ENCODE measurements around the gene TGM4.

Gene TGM4

GRCh38 chr3:44832032-44832431 lies 42.4 kb upstream of the TGM4 start:
- H2BK15ac ChIP-seq (ENCODE audit: low read length): no peak overlapping the region
- H4K91ac ChIP-seq (ENCODE audit: low read depth, low read length, poor library complexity): no peak overlapping the region
- no peaks in the 10 kb centered on the region for H3K79me1 ChIP-seq (ENCODE audit: low read depth, low read length)
- peaks cover 24 to 90% of the 10 kb centered on the region in 2 donors for H3K36me3 ChIP-seq (replicated peaks in 1 of 2; ENCODE audit: control insufficient read depth in 2 of 2, insufficient read depth in 2 of 2, low read length in 2 of 2)
- no peak overlapping the region for H2BK5ac ChIP-seq (ENCODE audit: low read length)
- no peak overlapping the region for H3K27ac ChIP-seq (replicated peaks; ENCODE audit: low read length)
- no peak overlapping the region for H2AFZ ChIP-seq (ENCODE audit: low read length)
- no peak for DNase-seq (ENCODE audit: low spot score)
- no peak overlapping the region for H3K9ac ChIP-seq (ENCODE audit: low read depth, low read length, poor library complexity)
- H2AK5ac ChIP-seq (ENCODE audit: low read depth, low read length): no peak overlapping the region
- peaks cover 1 to 14% of the 10 kb centered on the region in 2 donors for H3K9me3 ChIP-seq (replicated peaks in 1 of 2; ENCODE audit: control insufficient read depth in 2 of 2, insufficient read depth in 1 of 2, low read depth in 1 of 2, low read length in 2 of 2)
- no peak overlapping the region for H3K23ac ChIP-seq (ENCODE audit: low read depth, low read length, poor library complexity)
- H3K4me3 ChIP-seq (ENCODE audit: low read length in 2 of 2): no peak overlapping the region
- no peak overlapping the region for H2BK12ac ChIP-seq (ENCODE audit: low read length)
- no peak overlapping the region for H3K4ac ChIP-seq (ENCODE audit: low read length)
- H2BK120ac ChIP-seq (ENCODE audit: low read depth, low read length): no peak overlapping the region
- no CpG with 5 or more reads among the region's 1 CpG for WGBS, 2 donors (ENCODE audit: extremely low coverage in 2 of 2, insufficient read length in 2 of 2, insufficient replicate concordance in 1 of 2)
- H3K4me2 ChIP-seq (ENCODE audit: insufficient read depth, low read length, poor library complexity, severe bottlenecking): no peak overlapping the region
- H3K4me1 ChIP-seq (ENCODE audit: control insufficient read depth in 2 of 2, insufficient read depth in 1 of 2, low read depth in 1 of 2, low read length in 2 of 2): no peaks in the 10 kb centered on the region
- no peak overlapping the region for H3K18ac ChIP-seq (ENCODE audit: low read length)
- no peak overlapping the region for H4K8ac ChIP-seq (ENCODE audit: low read depth, low read length)
- H3K14ac ChIP-seq (ENCODE audit: low read length): no peak overlapping the region
- no peaks in the 10 kb centered on the region for H3K27me3 ChIP-seq (ENCODE audit: control insufficient read depth in 3 of 3, insufficient read depth in 3 of 3, low read depth in 1 of 3, low read length in 3 of 3)

- no peak overlapping the region for H3K23ac ChIP-seq (ENCODE audit: low read depth, low read length, poor library complexity)
- H3K9ac ChIP-seq (ENCODE audit: low read depth, low read length, poor library complexity): no peak overlapping the region
- H3K27ac ChIP-seq (replicated peaks; ENCODE audit: low read length): no peak overlapping the region
- no peak overlapping the region for H3K4ac ChIP-seq (ENCODE audit: low read length)
- no peak overlapping the region for H2AFZ ChIP-seq (ENCODE audit: low read length)
- WGBS, 2 donors (ENCODE audit: extremely low coverage in 2 of 2, insufficient read length in 2 of 2, insufficient replicate concordance in 1 of 2): no CpG with 5 or more reads among the region's 2 CpGs
- H2BK15ac ChIP-seq (ENCODE audit: low read length): no peak overlapping the region
- no peak overlapping the region for H2AK5ac ChIP-seq (ENCODE audit: low read depth, low read length)
- H3K79me1 ChIP-seq (ENCODE audit: low read depth, low read length): no peaks in the 10 kb centered on the region
- H3K27me3 ChIP-seq (ENCODE audit: control insufficient read depth in 3 of 3, insufficient read depth in 3 of 3, low read depth in 1 of 3, low read length in 3 of 3): no peaks in the 10 kb centered on the region
- no peak overlapping the region for H3K4me2 ChIP-seq (ENCODE audit: insufficient read depth, low read length, poor library complexity, severe bottlenecking)
- no peak overlapping the region for H2BK120ac ChIP-seq (ENCODE audit: low read depth, low read length)
- H3K18ac ChIP-seq (ENCODE audit: low read length): no peak overlapping the region
- peaks cover 24 to 90% of the 10 kb centered on the region in 2 donors for H3K36me3 ChIP-seq (replicated peaks in 1 of 2; ENCODE audit: control insufficient read depth in 2 of 2, insufficient read depth in 2 of 2, low read length in 2 of 2)
- H3K9me3 ChIP-seq (replicated peaks in 1 of 2; ENCODE audit: control insufficient read depth in 2 of 2, insufficient read depth in 1 of 2, low read depth in 1 of 2, low read length in 2 of 2): peaks cover 1 to 20% of the 10 kb centered on the region in 2 donors
- no peak overlapping the region for H4K8ac ChIP-seq (ENCODE audit: low read depth, low read length)
- H4K91ac ChIP-seq (ENCODE audit: low read depth, low read length, poor library complexity): no peak overlapping the region
- no peak overlapping the region for H3K4me3 ChIP-seq (ENCODE audit: low read length in 2 of 2)
- H3K14ac ChIP-seq (ENCODE audit: low read length): no peak overlapping the region
- H3K4me1 ChIP-seq (ENCODE audit: control insufficient read depth in 2 of 2, insufficient read depth in 1 of 2, low read depth in 1 of 2, low read length in 2 of 2): no peaks in the 10 kb centered on the region
- H2BK5ac ChIP-seq (ENCODE audit: low read length): no peak overlapping the region
- DNase-seq (ENCODE audit: low spot score): no peak
- H2BK12ac ChIP-seq (ENCODE audit: low read length): no peak overlapping the region
Measured at GRCh38 chr3:44832965-44833364, 41.4 kb upstream of the TGM4 start.

- no peak overlapping the region for H4K91ac ChIP-seq (ENCODE audit: low read depth, low read length, poor library complexity)
- H4K8ac ChIP-seq (ENCODE audit: low read depth, low read length): no peak overlapping the region
- no peak overlapping the region for H3K27ac ChIP-seq (replicated peaks; ENCODE audit: low read length)
- no peak overlapping the region for H3K23ac ChIP-seq (ENCODE audit: low read depth, low read length, poor library complexity)
- H3K9ac ChIP-seq (ENCODE audit: low read depth, low read length, poor library complexity): no peak overlapping the region
- no peaks in the 10 kb centered on the region for H3K79me1 ChIP-seq (ENCODE audit: low read depth, low read length)
- no peak overlapping the region for H2BK5ac ChIP-seq (ENCODE audit: low read length)
- no peak overlapping the region for H3K14ac ChIP-seq (ENCODE audit: low read length)
- H2BK120ac ChIP-seq (ENCODE audit: low read depth, low read length): no peak overlapping the region
- no peaks in the 10 kb centered on the region for H3K4me1 ChIP-seq (ENCODE audit: control insufficient read depth in 2 of 2, insufficient read depth in 1 of 2, low read depth in 1 of 2, low read length in 2 of 2)
- H2BK15ac ChIP-seq (ENCODE audit: low read length): no peak overlapping the region
- H3K36me3 ChIP-seq (replicated peaks in 1 of 2; ENCODE audit: control insufficient read depth in 2 of 2, insufficient read depth in 2 of 2, low read length in 2 of 2): peaks cover 26 to 90% of the 10 kb centered on the region in 2 donors
- no peaks in the 10 kb centered on the region for H3K27me3 ChIP-seq (ENCODE audit: control insufficient read depth in 3 of 3, insufficient read depth in 3 of 3, low read depth in 1 of 3, low read length in 3 of 3)
- H3K4me2 ChIP-seq (ENCODE audit: insufficient read depth, low read length, poor library complexity, severe bottlenecking): no peak overlapping the region
- H3K18ac ChIP-seq (ENCODE audit: low read length): no peak overlapping the region
- no CpG with 5 or more reads among the region's 7 CpGs for WGBS, 2 donors (ENCODE audit: extremely low coverage in 2 of 2, insufficient read length in 2 of 2, insufficient replicate concordance in 1 of 2)
- no peak for DNase-seq (ENCODE audit: low spot score)
- H3K4ac ChIP-seq (ENCODE audit: low read length): no peak overlapping the region
- H3K4me3 ChIP-seq (ENCODE audit: low read length in 2 of 2): no peak overlapping the region
- no peak overlapping the region for H2AK5ac ChIP-seq (ENCODE audit: low read depth, low read length)
- no peak overlapping the region for H2BK12ac ChIP-seq (ENCODE audit: low read length)
- peaks cover 4 to 20% of the 10 kb centered on the region in 2 donors for H3K9me3 ChIP-seq (replicated peaks in 1 of 2; ENCODE audit: control insufficient read depth in 2 of 2, insufficient read depth in 1 of 2, low read depth in 1 of 2, low read length in 2 of 2)
- H2AFZ ChIP-seq (ENCODE audit: low read length): no peak overlapping the region
Measured at GRCh38 chr3:44833394-44833793, 41.0 kb upstream of the TGM4 start.

- Histone ChIP-seq H3K4me3 (ENCODE audit: low read length in 2 of 2) (no peak overlapping the region), H4K91ac (ENCODE audit: low read depth, low read length, poor library complexity) (no peak overlapping the region), H2BK120ac (ENCODE audit: low read depth, low read length) (no peak overlapping the region), H3K4me2 (ENCODE audit: insufficient read depth, low read length, poor library complexity, severe bottlenecking) (no peak overlapping the region), H3K14ac (ENCODE audit: low read length) (no peak overlapping the region), H3K9me3 (replicated peaks in 1 of 2; ENCODE audit: control insufficient read depth in 2 of 2, insufficient read depth in 1 of 2, low read depth in 1 of 2, low read length in 2 of 2) (peaks cover 4 to 20% of the 10 kb centered on the region in 2 donors), H3K9ac (ENCODE audit: low read depth, low read length, poor library complexity) (no peak overlapping the region), H2BK12ac (ENCODE audit: low read length) (no peak overlapping the region), H3K79me1 (ENCODE audit: low read depth, low read length) (no peaks in the 10 kb centered on the region), H2AK5ac (ENCODE audit: low read depth, low read length) (no peak overlapping the region), H3K4me1 (ENCODE audit: control insufficient read depth in 2 of 2, insufficient read depth in 1 of 2, low read depth in 1 of 2, low read length in 2 of 2) (no peaks in the 10 kb centered on the region), H3K23ac (ENCODE audit: low read depth, low read length, poor library complexity) (no peak overlapping the region), H3K4ac (ENCODE audit: low read length) (no peak overlapping the region), H3K18ac (ENCODE audit: low read length) (no peak overlapping the region), H4K8ac (ENCODE audit: low read depth, low read length) (no peak overlapping the region), H2AFZ (ENCODE audit: low read length) (no peak overlapping the region), H3K27me3 (ENCODE audit: control insufficient read depth in 3 of 3, insufficient read depth in 3 of 3, low read depth in 1 of 3, low read length in 3 of 3) (no peaks in the 10 kb centered on the region), H3K27ac (replicated peaks; ENCODE audit: low read length) (no peak overlapping the region), H3K36me3 (replicated peaks in 1 of 2; ENCODE audit: control insufficient read depth in 2 of 2, insufficient read depth in 2 of 2, low read length in 2 of 2) (peaks cover 24 to 96% of the 10 kb centered on the region in 2 donors), H2BK15ac (ENCODE audit: low read length) (no peak overlapping the region), H2BK5ac (ENCODE audit: low read length) (no peak overlapping the region)
- DNase-seq (ENCODE audit: low spot score): no peak
- 100% methylated on average over 1 of the region's 3 CpGs; no CpG with 5 or more reads in 1 of the 2 donors for WGBS, 2 donors (ENCODE audit: extremely low coverage in 2 of 2, insufficient read length in 2 of 2, insufficient replicate concordance in 1 of 2)
Measured at GRCh38 chr3:44835684-44836083, 38.7 kb upstream of the TGM4 start.

Measured in neuronal stem cell (in vitro differentiated cells).